T follicular helper cell (primary cell): ENCODE results near the gene RAB18.
"Not testable (repeated sequence)": the region's sequence is repeated elsewhere in the genome, so short reads cannot be mapped to it uniquely, and the experiment has no call there.

Source experiments
- DNase-seq: peaks from one replicate; pipeline ENCODE4 v3.0.0-alpha.2; 2020; ENCODE audit warnings: low read depth

The RAB18 gene

DNA sequence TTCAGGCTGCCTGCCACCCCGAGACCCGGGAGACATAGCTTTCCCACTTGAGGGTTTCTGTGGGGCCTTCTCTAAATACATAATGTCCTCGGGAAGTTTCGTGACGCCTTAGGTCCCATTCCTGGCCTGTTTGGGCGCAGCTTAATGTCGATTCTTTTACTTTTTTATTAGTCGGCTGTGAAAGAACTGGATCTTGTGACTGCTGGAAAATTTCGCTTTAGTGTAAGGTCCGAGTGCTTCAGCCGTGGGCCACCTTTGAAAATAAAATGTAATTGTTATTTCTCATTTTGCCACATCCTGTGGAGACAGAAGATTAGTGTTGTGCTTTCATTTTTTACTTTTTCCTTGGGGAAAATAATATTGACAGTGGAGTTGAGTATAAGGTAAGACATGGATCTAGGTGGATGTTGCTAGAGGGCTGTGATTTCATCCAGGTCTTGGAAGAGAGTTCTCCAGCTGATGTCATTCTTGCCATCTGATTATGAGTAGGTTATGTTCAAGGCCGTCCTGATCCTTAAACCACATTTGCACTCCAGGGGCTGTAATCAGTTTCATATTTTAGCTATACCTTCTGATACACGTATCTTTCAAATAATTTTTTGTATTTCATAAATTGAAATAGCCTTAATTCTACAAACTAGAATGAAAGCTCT, 830 bp downstream of the RAB18 start:
- DNase-seq, result no peak

- not testable (repeated sequence) for DNase-seq
Measured at GRCh38 chr10:27505537-27505936, 1.4 kb downstream of the RAB18 start.

DNA sequence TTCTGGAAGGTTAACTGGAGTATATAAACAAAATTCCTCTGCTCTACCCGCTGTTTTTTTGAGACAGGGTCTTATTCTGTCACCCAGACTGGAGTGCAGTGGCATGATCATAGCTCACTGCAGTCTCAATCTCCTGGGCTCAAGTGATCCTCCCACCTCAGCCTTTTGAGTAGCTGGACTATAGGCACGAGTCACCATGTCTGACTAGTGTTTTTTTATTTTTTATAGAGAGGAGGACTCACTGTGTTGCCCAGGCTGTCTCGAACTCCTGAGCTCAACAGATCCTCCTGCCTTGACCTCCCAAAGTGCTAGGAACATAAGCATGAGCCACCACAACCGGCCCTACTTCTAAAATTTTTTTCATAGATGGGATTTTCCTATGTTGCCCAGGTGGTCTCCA, 2.2 kb downstream of the RAB18 start:
- DNase-seq, result no peak

- no peak for DNase-seq
Measured at GRCh38 chr10:27512548-27512947, 8.4 kb downstream of the RAB18 start.

DNA sequence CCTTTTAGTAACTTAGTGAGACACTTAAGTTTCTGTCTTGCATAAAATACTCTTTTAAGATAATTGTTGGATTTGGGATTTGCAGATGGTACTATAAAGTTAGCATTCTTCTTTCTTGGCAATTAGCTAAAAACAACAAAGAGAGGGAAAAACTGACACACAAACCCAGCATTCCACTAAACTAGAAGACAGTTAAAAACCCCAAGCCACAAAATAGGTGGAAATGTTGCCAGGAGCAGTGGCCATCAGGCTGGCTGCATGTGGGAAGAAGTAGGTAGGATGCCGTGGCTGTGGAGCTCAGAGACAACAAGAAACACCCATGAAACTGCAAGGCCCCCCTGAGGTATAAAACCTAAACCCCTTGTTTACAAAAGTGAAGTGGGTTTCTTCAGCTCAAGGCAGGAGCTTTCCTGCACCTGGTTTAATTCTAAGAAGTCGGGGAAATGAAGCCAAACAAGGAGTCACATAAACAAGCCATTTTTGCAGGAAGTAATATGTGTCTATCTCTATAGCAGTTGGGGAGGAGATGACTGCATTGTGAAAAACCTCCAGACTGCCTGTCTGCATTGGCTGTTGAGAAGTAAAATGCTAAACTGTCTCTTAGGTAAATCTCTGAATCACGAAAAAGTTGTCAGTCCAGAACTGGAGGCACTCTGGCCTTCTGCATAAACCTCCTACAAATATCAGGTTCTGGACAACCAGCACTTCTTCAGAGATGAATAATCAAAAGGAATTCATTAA, 9.5 kb downstream of the RAB18 start:
- no peak for DNase-seq

DNA sequence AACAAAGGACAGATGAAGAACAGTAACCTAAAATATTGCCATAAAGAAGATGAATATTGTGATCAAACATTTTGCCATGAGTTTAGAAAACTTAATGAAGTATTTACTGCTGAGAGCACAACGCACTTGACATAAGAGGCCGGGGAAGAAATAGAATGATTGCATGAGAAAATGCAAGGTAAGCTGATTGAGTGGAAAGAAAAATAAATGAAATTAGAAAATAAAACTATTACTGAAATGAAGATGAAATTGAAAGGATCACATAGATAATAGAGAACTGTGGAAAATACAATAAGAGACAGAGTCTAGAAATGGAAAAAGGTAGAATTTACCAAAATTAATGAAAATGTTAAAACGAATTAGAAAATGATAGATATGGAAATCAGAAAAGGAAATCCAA, 10.1 kb downstream of the RAB18 start:
- no peak for DNase-seq

DNA sequence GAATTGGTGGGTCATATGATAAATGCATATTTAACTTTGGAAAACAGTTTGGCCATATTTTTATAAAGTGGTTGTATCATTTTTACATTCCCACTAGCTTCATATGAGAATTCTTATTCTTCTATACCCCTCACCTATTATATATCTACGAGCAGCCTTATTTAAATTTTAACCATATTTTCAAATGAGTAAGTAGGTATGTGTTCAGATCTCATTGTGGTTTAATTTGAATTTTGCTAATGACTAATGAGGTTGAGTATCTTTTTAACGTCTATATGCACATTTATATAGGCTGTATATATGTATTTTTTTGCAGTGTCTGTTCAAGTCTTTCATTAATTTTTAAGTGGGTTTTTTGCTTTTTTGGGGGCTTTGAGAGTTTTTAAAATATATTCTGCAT, 14.2 kb downstream of the RAB18 start:
- no peak for DNase-seq

- no peak for DNase-seq
Measured at GRCh38 chr10:27525819-27526218, 21.7 kb downstream of the RAB18 start.

- no peak for DNase-seq
Measured at GRCh38 chr10:27526242-27526641, 22.1 kb downstream of the RAB18 start.

DNA sequence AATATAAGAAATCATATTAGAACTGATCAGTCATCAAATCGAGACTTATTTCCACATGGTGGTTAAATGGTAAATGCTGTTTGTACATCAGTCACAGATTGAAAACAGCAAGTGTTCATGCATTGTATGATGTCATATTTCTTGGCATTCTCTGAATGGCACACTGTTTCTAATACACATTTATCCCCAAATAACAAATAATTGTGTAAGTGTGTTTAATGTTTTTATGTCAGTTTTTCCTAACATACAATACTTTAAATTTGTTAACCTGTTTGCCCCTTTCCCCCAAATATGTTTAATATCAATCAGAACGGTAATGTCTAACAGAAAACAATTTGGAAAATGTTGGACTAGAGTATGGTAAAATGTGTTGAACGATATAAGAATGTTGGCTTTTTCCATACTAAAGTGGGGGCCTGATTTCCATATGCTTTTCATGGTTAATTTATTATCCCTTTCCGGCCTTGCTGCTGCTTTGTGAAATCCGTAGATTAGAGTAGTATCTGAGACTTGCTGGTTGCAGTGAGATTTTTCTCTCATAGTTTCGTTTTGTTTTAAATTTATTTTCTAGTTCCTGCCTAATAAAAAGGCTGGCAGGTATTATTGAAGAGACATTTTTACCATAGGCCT, 23.7 kb downstream of the RAB18 start:
- no peak for DNase-seq

DNA sequence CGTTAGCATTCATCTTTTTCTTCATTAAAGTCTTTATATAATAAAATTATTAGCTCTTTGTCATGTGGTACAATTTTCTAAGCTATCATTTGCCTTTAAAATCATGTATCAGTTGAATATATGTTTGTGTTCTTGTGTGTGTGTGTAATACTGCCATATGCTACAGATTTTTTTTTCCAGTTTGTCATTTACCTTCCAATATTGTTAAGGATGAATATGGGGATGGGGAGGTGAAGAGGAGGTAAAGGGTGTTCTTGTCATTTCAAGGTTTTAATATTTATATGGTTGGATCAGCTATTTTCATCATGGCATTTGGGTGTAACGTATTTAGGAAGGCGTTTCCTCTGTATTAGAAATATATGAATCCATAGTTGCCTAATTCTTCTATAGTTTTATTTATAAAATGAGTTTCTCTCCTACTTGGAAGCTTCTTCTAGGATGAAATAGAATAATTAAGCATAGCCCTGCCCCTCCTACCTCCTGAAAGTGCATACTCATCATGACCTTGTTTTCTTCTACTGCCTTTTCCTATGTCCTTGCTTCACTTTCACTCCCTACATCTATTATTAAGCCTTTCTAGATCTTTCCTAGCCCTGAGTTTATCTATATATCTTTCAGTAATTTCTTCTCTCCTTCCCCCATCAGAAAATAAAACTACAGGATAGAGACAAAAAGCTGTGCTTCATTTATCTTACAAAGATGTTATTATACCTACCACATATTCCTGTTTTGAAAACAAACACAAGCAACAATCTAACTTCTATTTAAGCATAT, 25.1 kb downstream of the RAB18 start:
- no peak for DNase-seq

DNA sequence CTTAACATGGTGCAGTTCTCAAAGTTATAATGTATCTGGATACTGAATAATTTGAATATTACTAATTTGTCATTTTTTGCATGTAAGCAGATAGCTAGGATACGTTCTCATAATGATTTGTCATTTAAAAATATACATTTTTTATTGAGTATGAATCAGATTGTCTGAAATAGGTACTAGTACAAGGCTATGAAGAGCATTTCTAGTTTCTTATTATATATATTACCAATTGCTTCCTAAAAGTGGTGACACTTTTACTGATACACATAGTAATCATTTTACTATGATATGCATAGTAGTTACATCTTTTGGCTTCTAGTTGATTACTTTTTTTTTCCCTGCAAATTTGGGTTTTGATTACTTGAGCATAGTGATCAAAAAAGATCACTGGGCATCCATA, 26.4 kb downstream of the RAB18 start:
- no peak for DNase-seq

GRCh38 chr10:27531336-27531847, 27.3 kb downstream of the RAB18 start:
- DNase-seq, result no peak

DNA sequence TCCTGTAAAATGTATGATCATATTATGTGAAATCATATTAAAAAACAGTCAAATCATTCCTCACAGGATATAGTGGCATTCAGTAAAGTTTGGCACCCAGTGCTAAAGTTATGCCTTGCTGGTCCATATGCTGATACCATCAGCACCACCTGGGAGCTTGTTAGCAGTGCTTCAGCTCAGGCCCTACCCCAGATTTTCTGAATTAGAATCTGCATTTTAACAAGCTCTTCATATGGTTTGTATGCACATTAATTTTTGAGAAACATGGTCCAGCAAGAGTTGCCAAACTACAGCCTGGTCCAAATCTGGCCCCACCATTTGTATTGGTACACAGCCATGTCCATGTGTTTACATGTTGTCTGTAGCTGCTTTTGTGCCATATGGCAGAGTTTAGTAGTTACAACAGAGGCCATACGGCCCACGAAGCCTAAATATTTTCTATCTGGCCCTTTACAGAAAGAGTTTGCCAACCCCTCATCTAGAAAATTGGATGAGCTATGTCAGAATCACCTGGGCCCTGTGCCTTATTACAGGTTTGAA, 30.1 kb downstream of the RAB18 start:
- no peak for DNase-seq

- DNase-seq, result no peak
Measured at GRCh38 chr10:27535317-27535716, 31.2 kb downstream of the RAB18 start.

DNA sequence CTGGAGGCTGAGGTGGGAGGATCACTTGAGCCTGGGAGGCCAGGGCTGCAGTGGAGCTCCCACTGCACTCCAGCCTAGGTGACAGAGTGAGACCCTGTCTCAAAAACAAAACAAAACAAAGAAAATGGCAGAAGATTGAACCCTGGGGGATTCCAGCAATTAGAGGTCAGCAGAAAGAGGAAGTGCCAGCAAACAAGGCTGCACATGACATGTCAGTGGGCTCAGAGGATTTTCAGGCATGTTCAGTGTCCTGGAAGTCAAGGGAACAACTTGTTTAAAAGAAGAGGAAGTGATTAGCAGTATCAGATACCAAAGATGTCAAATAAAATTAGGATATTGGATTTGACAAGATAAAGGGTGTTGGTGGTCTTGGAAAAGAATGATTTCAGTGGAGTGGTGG, 32.3 kb downstream of the RAB18 start:
- DNase-seq, result no peak

DNA sequence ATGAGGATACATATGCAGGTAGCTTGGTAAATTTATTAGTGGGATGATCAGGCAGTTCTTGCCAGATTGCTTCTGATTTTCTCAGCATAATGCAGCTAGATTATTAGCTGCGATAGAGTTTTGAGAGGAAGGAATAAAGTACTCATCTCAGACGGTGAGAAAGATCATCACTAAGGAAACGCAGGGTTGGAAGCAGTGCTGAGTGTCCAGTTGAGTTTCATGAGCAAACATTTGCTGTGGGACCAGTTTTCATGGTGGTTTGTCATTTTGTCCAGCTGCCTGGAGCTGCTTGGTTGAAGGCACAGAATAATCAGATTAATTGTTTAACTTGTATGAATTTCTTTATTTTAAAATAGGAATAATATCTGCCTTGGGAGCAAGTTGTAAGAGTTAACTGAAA, 33.1 kb downstream of the RAB18 start:
- DNase-seq, result no peak

DNA sequence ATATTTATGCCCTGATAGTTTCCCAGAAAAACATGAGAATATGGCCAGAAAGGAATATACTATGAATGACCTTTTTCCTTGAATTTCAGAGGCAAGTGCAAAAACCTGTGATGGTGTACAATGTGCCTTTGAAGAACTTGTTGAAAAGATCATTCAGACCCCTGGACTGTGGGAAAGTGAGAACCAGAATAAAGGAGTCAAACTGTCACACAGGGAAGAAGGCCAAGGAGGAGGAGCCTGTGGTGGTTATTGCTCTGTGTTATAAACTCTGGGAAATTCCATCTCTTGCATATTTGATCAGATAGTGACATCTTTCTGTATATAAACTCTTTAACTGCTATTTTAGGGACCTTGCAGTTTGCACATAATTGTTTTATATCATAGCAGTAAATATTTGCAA, 33.7 kb downstream of the RAB18 start:
- DNase-seq, result no peak

DNA sequence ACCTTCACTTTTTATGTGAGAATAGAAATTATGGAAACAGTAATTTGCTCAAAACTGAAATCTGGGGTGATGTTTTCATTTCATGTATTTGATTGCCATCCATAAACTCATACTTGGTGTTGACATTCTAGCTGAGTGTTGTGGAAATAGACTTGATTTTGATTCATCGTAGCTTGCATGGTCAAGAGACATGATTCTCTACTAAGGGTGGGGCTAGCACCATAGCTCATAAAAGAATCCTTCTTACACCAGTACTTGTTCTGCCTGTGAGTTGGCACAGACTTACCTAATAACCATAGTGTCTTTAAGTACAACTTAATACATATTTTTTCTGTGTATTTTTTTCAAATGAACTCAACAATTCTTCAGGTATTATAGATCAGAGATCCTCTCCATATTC, 36.6 kb downstream of the RAB18 start:
- no peak for DNase-seq

DNA sequence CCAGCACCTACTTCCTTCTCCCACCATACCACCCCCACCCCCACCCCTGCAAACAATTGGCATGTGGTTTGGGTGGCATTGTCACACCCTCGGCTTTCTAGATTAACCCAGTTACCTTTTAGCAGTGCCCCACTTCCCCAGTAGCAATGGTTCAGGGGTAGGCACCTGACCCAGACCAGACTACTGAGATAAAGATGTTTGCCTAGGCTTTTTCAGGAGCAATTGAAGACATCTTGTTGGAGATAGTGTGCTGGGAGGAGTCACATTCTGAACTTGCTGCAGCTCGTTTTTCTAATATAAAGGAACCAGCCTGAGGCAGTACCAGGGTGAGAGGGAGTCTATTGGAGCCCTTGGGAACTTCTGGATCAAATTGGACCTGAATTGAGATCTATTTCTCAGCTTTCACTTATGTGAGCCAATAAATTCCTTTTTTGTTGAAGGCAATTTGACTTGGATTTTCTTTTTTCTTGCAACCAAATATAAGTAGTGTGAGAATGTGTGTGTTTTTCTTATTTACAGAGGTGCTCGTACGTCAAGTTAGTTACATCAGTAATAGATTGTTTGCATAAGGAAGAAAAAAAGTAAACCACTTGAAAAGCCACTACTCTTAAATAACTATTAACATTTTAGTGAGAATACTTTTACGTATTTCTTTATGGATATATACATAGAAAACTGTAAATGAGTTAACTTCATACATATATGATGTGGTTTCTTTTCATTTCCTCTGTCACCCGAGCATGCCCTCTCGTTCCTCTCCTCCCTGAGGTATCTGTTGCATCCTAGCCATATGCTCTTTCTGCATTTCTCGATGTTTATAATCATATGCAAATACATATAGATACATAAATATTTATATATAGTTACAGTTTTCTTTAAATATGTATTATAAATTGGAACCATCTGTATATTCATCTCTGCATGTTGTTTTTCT, 38.0 kb downstream of the RAB18 start:
- DNase-seq, result no peak

DNA sequence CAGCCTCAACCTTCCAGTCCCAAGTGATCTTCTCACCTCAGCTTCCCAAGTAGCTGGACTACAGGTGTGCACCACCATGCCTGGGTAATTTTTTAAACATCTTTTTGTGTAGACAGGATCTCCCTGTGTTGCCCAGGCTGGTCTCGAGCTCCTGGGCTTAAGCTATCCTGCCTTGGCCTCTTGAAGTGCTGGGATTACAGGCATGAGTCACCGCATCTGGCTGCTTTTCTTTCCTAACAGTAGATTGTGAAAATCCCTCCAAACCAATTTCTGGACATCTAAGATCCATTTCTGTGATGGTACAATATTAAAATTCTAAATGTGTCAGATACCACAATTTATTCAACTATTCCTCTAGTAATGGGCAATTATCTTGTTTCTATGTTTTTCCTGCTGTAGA, 38.7 kb downstream of the RAB18 start:
- no peak for DNase-seq
